BJ (cell line): ENCODE results near the gene DLX1. TPM values are rescaled to one million over a fixed set of nuclear protein-coding genes. Genes with fewer than 3 reads are reported as not detected.

Experiments used
- CTCF ChIA-PET: fragments of 350-600 bp; formaldehyde crosslinking; extraction: SDS; loops from one replicate; lab custom pipeline; 2021; ENCODE audit warnings: antibody characterized with exemption, inconsistent platforms; lab: Yijun Ruan, JAX
- POLR2A ChIA-PET: fragments of 300-600 bp; sonication (Branson Sonifier 250); formaldehyde crosslinking; extraction: SDS; loops from one replicate; lab custom pipeline; 2021; ENCODE audit warnings: antibody characterized with exemption; lab: Charles Lee
- DNase-seq: peaks from one replicate; pipeline ENCODE4 v3.0.0-alpha.2; 2011; ENCODE audit warnings: low read depth
- H3K27me3 ChIP-seq: 2 replicates; pipeline ENCODE4 v1.6.0; 2011; ENCODE audit warnings: low read length; ENCODE audit not compliant: control insufficient read depth, insufficient read depth
- H3K36me3 ChIP-seq: 2 replicates; pipeline ENCODE4 v1.5.1; 2011; ENCODE audit warnings: low read length; ENCODE audit not compliant: control insufficient read depth, insufficient read depth
- H3K4me3 ChIP-seq: 2 replicates; pipeline ENCODE4 v1.5.1; 2011; ENCODE audit warnings: low read depth, mild to moderate bottlenecking, control low read depth, low read length
- polyA plus RNA-seq: library from polyadenylated mRNA; depleted of rRNA; stranded (reverse); fragments of >200 nt; gene quantifications from 2 replicates; pipeline ENCODE4 v1.2.3, GENCODE V29; 2011
- TF ChIP-seq, protein P1 (sequence below): IDR thresholded peaks from 2 replicates; pipeline ENCODE4 v1.5.1; 2011; ENCODE audit warnings: low read depth, mild to moderate bottlenecking, control low read depth, inconsistent platforms, low read length, moderate library complexity; ENCODE audit not compliant: insufficient read depth

The DLX1 gene
- polyA plus RNA-seq, 1 experiment: 1.4 TPM

DNA sequence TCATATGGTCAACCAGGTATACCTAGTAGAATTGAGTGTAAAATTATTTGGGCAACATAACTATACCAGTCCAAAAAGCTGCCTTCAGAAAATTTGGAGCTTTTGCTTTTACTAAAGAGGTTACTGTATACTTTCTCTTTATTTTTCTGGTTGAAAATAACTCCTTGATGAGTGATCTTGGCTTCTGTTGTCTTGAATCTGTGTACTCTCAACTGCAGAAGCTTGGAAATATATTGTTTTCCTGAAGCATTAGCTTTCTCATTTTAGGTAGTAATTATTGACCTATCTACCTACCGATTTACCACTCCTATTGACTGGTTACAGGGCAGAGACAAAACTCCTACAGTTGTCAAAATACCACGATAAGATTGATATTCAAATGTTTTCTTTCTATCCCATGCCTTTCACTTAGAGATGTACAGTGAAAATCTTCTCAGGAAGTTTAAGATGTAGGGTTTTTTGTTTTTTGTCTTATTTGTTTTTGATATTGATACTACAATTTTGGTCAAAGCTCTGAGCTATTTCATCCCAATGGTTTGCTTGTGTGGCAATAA lies 35.7 kb upstream of the DLX1 start:
- ChIA-PET POLR2A (no interaction called here), CTCF (no interaction called here)
- no peaks in the 10 kb centered on the region for H3K27me3 ChIP-seq
- no peak overlapping the region for H3K4me3 ChIP-seq
- no peak for DNase-seq
- H3K36me3 ChIP-seq: no peaks in the 10 kb centered on the region
- TF ChIP-seq, protein P1, sequence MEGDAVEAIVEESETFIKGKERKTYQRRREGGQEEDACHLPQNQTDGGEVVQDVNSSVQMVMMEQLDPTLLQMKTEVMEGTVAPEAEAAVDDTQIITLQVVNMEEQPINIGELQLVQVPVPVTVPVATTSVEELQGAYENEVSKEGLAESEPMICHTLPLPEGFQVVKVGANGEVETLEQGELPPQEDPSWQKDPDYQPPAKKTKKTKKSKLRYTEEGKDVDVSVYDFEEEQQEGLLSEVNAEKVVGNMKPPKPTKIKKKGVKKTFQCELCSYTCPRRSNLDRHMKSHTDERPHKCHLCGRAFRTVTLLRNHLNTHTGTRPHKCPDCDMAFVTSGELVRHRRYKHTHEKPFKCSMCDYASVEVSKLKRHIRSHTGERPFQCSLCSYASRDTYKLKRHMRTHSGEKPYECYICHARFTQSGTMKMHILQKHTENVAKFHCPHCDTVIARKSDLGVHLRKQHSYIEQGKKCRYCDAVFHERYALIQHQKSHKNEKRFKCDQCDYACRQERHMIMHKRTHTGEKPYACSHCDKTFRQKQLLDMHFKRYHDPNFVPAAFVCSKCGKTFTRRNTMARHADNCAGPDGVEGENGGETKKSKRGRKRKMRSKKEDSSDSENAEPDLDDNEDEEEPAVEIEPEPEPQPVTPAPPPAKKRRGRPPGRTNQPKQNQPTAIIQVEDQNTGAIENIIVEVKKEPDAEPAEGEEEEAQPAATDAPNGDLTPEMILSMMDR: no peak

DNA sequence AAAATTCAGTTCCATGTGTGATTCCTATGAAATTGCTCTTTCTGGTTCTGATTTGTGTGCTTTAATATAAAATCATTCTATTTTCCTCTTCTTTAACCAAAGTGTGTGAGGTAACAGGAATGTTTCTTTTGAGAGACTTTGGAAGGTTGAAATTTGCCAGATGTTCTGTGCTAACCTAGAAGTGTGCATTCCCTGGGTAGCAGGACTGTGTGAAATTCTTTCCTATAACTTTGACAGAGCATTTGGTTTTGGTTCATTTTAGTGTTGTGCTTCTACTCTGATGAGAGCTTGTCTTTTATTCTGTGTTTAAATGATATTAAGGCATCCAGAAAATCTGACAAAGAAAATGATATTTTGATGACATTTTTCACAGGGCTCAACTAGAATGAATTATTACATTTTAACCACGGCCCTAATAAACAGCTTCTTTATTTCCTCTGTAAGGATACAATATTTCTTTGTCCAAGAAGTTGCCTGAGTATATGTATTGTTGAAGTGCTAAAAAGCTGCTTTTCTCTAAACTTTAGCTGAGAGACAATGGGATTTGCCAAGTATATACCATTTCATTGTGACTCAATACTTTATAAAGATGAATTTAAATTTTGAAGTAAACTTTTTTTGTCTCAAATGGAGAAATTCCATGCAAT lies 34.7 kb upstream of the DLX1 start:
- no peaks in the 10 kb centered on the region for H3K36me3 ChIP-seq
- POLR2A ChIA-PET: no interaction called here

DNA sequence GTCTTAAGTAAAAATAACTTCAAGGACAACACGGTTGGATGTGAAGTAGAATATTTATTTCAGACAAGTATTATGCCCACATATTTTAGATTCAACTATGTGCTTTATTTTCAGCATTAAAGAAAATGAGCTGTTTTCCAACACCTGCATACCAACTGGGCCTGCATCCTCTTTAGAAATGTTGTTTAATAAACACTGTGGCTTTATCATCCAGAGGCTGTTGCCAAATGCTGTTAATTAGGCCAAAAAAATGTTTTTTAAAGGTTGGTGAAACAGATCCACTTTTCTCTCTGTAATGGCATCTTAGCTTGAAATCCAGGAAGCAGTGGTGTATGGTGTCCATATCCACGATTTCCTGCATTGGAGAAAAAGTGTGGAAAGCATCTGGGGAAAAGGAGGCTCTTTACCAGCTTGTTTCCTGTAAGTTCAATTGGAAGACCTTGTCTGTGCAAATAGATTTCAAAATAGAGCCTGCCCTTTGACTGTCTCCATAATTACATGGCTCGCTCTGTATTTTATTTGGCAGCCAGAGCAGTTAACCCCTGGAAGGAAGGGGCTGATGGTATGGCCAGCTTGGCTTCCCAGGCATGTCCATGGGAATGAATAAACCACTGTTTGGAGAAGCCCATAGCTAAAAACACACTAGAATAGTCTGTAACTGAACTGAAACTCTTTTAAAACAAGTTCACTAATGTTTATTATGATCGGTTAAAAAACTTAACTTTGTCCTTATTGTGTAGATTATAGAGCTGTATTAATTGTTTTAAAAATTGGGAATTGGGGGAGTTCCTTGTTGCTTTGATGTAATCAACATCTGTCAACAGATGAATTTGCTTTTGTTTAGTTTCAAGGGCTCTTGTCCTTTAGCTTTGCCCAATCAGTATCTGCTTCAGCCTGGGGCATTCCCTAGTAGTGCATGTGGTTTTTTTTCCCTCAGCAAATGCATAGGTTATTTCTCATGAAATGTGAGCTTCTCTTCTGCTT lies 33.0 kb upstream of the DLX1 start:
- DNase-seq: no peak
- Histone ChIP-seq H3K27me3 (no peaks in the 10 kb centered on the region), H3K4me3 (no peak overlapping the region), H3K36me3 (no peaks in the 10 kb centered on the region)
- TF ChIP-seq, protein P1: no peak
- ChIA-PET POLR2A (no interaction called here), CTCF (interaction anchor here (1.2 to 1.4 kb wide), 3 partner anchors 10 to 16 kb away, joined by 3 to 5 read pairs (median 3); no protein-coding TSS in a partner anchor)

More for the DNA sequence above, 34.7 kb upstream of the DLX1 start:
- TF ChIP-seq, protein P1: no peak
- CTCF ChIA-PET: no interaction called here
- no peak overlapping the region for H3K4me3 ChIP-seq
- DNase-seq: no peak
- H3K27me3 ChIP-seq: no peaks in the 10 kb centered on the region

DNA sequence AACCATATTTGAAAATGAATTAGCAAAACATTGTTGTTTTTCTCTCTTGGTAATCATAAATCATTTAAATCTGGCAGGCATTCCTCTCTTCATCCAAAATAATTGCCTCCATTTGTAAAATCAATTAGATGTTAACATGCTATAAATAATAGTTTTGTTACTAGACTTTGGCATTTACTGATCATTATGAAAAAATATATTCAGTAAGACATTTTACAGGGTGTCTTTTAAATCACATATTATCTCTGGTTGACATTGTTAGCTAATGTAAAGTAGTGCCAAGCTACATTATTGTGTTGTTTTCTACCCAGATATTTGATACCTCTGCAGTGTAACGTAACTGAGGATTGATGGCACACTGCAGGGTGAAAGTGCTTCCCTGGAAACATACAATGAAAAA lies 31.8 kb upstream of the DLX1 start:
- POLR2A ChIA-PET: no interaction called here
- H3K36me3 ChIP-seq: no peaks in the 10 kb centered on the region
- TF ChIP-seq, protein P1: no peak
- CTCF ChIA-PET: interaction anchor here (0.5 to 1.4 kb wide), 2 partner anchors 15 to 76 kb away, joined by 3 read pairs; no protein-coding TSS in a partner anchor
- no peak for DNase-seq
- H3K4me3 ChIP-seq: no peak overlapping the region
- H3K27me3 ChIP-seq: no peaks in the 10 kb centered on the region

DNA sequence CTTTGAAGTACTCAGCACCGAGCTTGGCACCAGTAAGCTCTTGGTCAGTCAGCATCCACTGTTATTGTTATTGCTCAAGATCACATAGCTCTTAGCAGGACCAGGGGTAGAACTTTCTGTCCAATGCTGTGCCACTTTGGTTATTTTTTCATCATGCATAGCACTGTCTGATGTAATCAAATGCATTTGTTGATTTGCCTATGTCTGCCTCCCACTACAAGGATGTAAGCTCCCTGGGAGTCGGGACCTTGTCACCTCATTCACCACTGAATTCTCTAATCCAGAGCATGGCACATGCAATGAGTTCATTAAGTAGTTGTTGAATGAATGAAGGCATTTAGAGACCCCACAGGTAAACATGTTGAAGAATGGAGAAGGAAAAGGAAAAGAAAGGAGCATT lies 29.0 kb upstream of the DLX1 start:
- CTCF ChIA-PET: no interaction called here
- Histone ChIP-seq H3K4me3 (no peak overlapping the region), H3K36me3 (no peaks in the 10 kb centered on the region), H3K27me3 (no peaks in the 10 kb centered on the region)
- TF ChIP-seq, protein P1: no peak
- POLR2A ChIA-PET: no interaction called here
- DNase-seq: no peak
